Measurements from ENCODE around the gene CTTNBP2. TPM values are rescaled to one million over a fixed set of nuclear protein-coding genes. Genes with fewer than 3 reads are reported as not detected.

The CTTNBP2 gene
- total and polyA plus RNA-seq, 2 donors (not counting 1 experiment from before 2014, with no cell fraction given), result 8.3 to 12.0 TPM

- no peak overlapping the region for H3K9ac ChIP-seq (ENCODE audit: insufficient read depth, low read length)
- no peak overlapping the region for H3K4me3 ChIP-seq (replicated peaks in 1 of 4; ENCODE audit: control extremely low read depth in 1 of 4, insufficient read depth in 1 of 4, low read depth in 3 of 4, low read length in 4 of 4)
- no peaks in the 10 kb centered on the region for H3K4me1 ChIP-seq (ENCODE audit: control insufficient read depth, extremely low read depth, insufficient read depth, low read length)
- no peak for DNase-seq (ENCODE audit: low read depth in 2 of 2)
- H3K9me3 ChIP-seq (ENCODE audit: control insufficient read depth, insufficient read depth, low read depth, low read length), result no peaks in the 10 kb centered on the region
- no peaks in the 10 kb centered on the region for H4K20me1 ChIP-seq (ENCODE audit: control insufficient read depth, extremely low read depth, insufficient read depth, low read length)
- H3K4me2 ChIP-seq (ENCODE audit: extremely low read depth, insufficient read depth, low read length), result no peak overlapping the region
- no peaks in the 10 kb centered on the region for H3K27me3 ChIP-seq (ENCODE audit: control insufficient read depth, insufficient read depth, low read length)
- no peaks in the 10 kb centered on the region for H3K36me3 ChIP-seq (ENCODE audit: control insufficient read depth, insufficient read depth, low read length)
- H2AFZ ChIP-seq (ENCODE audit: low read length), result no peak overlapping the region
- H3K27ac ChIP-seq (ENCODE audit: insufficient read depth, low read length), result no peak overlapping the region
- TF ChIP-seq CTCF (conservative IDR thresholded peaks at IDR 0.05 in 1 of 2, IDR thresholded peaks at IDR 0.05 in 1 of 2; ENCODE audit: low read depth in 1 of 2, low read length in 2 of 2), result no peak
- no peak for TF ChIP-seq EZH2 (IDR thresholded peaks at IDR 0.05; ENCODE audit: low read length, missing control alignments)
- no peaks in the 10 kb centered on the region for H3K79me2 ChIP-seq (ENCODE audit: control insufficient read depth, insufficient read depth, low read length)
These were observed 183.1 kb downstream of the CTTNBP2 start for GRCh38 chr7:117690147-117690546.

DNA sequence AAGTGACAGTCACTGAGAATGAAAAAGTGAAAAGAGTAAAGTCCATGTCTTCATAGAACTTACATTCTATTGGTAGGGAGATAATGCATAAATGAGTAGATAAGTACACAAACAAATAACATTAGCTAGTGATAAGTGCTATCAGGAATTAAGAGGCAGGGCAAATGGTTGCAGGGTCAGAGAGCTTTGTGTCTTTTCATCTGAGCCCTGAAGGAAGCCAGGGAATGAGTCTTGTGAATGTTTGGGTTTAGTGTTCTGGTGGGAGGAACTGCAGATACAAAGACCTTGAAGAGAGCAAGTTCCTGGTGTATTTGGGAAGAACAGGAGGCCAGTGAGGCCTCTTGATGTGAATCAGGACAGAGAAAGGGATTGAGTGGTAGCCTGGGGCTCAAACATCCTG is 183.8 kb downstream of the CTTNBP2 start:
- TF ChIP-seq CTCF (conservative IDR thresholded peaks at IDR 0.05 in 1 of 2, IDR thresholded peaks at IDR 0.05 in 1 of 2; ENCODE audit: low read depth in 1 of 2, low read length in 2 of 2), result no peak
- no peak for TF ChIP-seq EZH2 (IDR thresholded peaks at IDR 0.05; ENCODE audit: low read length, missing control alignments)
- Histone ChIP-seq H2AFZ (ENCODE audit: low read length) (no peak overlapping the region), H3K27ac (ENCODE audit: insufficient read depth, low read length) (no peak overlapping the region), H3K4me1 (ENCODE audit: control insufficient read depth, extremely low read depth, insufficient read depth, low read length) (no peaks in the 10 kb centered on the region), H3K4me3 (replicated peaks in 1 of 4; ENCODE audit: control extremely low read depth in 1 of 4, insufficient read depth in 1 of 4, low read depth in 3 of 4, low read length in 4 of 4) (no peak overlapping the region), H4K20me1 (ENCODE audit: control insufficient read depth, extremely low read depth, insufficient read depth, low read length) (no peaks in the 10 kb centered on the region), H3K27me3 (ENCODE audit: control insufficient read depth, insufficient read depth, low read length) (no peaks in the 10 kb centered on the region), H3K4me2 (ENCODE audit: extremely low read depth, insufficient read depth, low read length) (no peak overlapping the region), H3K36me3 (ENCODE audit: control insufficient read depth, insufficient read depth, low read length) (no peaks in the 10 kb centered on the region), H3K9me3 (ENCODE audit: control insufficient read depth, insufficient read depth, low read depth, low read length) (no peaks in the 10 kb centered on the region), H3K9ac (ENCODE audit: insufficient read depth, low read length) (no peak overlapping the region), H3K79me2 (ENCODE audit: control insufficient read depth, insufficient read depth, low read length) (no peaks in the 10 kb centered on the region)
- DNase-seq (ENCODE audit: low read depth in 2 of 2), result no peak

DNA sequence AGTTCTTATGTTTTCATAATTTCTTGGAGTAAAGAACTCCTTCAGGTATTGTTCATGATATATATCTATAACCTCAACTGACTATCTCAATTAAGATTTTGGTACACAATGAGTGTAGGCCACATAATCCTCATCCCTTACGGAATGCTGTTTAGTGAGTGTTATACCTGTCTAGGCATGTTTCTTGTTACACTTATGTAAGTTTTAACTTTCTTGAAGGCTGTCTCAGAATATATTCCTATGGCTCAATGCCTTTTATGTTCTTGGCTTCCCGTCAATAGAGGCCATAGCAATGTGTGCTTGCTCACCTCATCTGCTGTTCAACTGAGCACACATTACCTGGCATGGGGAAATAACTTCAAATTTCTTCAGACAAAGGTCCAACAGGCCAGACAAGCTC is 185.1 kb downstream of the CTTNBP2 start:
- no peaks in the 10 kb centered on the region for H3K79me2 ChIP-seq (ENCODE audit: control insufficient read depth, insufficient read depth, low read length)
- H4K20me1 ChIP-seq (ENCODE audit: control insufficient read depth, extremely low read depth, insufficient read depth, low read length), result no peaks in the 10 kb centered on the region
- H3K9me3 ChIP-seq (ENCODE audit: control insufficient read depth, insufficient read depth, low read depth, low read length), result no peaks in the 10 kb centered on the region
- no peak overlapping the region for H3K4me2 ChIP-seq (ENCODE audit: extremely low read depth, insufficient read depth, low read length)
- H3K4me3 ChIP-seq (replicated peaks in 1 of 4; ENCODE audit: control extremely low read depth in 1 of 4, insufficient read depth in 1 of 4, low read depth in 3 of 4, low read length in 4 of 4), result no peak overlapping the region
- H3K36me3 ChIP-seq (ENCODE audit: control insufficient read depth, insufficient read depth, low read length), result no peaks in the 10 kb centered on the region
- H3K4me1 ChIP-seq (ENCODE audit: control insufficient read depth, extremely low read depth, insufficient read depth, low read length), result no peaks in the 10 kb centered on the region
- DNase-seq (ENCODE audit: low read depth in 2 of 2), result no peak
- no peak overlapping the region for H3K27ac ChIP-seq (ENCODE audit: insufficient read depth, low read length)
- H3K9ac ChIP-seq (ENCODE audit: insufficient read depth, low read length), result no peak overlapping the region
- no peak overlapping the region for H2AFZ ChIP-seq (ENCODE audit: low read length)
- H3K27me3 ChIP-seq (ENCODE audit: control insufficient read depth, insufficient read depth, low read length), result no peaks in the 10 kb centered on the region
- TF ChIP-seq CTCF (conservative IDR thresholded peaks at IDR 0.05 in 1 of 2, IDR thresholded peaks at IDR 0.05 in 1 of 2; ENCODE audit: low read depth in 1 of 2, low read length in 2 of 2) (no peak), EZH2 (IDR thresholded peaks at IDR 0.05; ENCODE audit: low read length, missing control alignments) (no peak)

Data from fibroblast of lung (primary cell).